ENCODE results near the gene ARMC9. TPM values are rescaled to one million over a fixed set of nuclear protein-coding genes. Genes with fewer than 3 reads are reported as not detected.

The ARMC9 gene
- total and polyA plus RNA-seq, 2 experiments from 2014 or later, result 22.5 to 23.7 TPM

DNA sequence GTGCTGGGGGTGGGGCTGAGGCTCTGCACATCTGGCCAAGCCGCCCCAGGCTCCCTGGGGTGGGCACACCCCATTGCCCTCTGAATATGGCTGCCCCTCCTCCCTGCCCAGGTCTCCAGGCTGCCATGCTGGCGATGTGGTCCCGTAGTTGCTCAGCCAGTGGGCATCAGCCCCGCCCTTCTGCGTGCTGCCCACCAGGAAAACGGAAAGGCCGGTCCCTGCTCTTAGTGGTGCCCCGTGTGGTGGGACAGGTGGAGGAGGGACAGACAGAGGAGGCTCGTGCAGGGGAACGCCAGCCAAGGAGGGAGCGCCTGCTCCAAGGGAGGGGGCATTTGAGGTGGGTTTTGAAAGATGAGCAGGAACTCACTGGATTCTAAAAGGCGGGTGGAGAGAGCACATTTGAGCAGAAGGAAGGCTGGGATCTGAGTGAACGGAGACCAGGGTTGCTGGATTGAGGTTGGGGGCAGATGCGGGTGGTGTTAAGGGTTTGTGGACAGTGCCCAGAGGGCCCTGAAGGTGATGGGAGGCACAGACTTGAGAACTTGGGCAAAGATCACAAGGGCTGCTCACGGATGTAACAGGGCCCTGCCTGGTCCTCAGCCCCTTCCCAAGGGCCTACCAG lies 190.4 kb downstream of the ARMC9 start:
- TF ChIP-seq EZH2phosphoT487 (IDR thresholded peaks at IDR 0.05; ENCODE audit: low read depth, severe bottlenecking, unreplicated experiment) (no peak), EZH2 (IDR thresholded peaks at IDR 0.05; ENCODE audit: borderline replicate concordance) (no peak)
- TF ChIP-seq, protein P1, sequence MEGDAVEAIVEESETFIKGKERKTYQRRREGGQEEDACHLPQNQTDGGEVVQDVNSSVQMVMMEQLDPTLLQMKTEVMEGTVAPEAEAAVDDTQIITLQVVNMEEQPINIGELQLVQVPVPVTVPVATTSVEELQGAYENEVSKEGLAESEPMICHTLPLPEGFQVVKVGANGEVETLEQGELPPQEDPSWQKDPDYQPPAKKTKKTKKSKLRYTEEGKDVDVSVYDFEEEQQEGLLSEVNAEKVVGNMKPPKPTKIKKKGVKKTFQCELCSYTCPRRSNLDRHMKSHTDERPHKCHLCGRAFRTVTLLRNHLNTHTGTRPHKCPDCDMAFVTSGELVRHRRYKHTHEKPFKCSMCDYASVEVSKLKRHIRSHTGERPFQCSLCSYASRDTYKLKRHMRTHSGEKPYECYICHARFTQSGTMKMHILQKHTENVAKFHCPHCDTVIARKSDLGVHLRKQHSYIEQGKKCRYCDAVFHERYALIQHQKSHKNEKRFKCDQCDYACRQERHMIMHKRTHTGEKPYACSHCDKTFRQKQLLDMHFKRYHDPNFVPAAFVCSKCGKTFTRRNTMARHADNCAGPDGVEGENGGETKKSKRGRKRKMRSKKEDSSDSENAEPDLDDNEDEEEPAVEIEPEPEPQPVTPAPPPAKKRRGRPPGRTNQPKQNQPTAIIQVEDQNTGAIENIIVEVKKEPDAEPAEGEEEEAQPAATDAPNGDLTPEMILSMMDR (IDR thresholded peaks at IDR 0.05; ENCODE audit: poor library complexity), result no peak

DNA sequence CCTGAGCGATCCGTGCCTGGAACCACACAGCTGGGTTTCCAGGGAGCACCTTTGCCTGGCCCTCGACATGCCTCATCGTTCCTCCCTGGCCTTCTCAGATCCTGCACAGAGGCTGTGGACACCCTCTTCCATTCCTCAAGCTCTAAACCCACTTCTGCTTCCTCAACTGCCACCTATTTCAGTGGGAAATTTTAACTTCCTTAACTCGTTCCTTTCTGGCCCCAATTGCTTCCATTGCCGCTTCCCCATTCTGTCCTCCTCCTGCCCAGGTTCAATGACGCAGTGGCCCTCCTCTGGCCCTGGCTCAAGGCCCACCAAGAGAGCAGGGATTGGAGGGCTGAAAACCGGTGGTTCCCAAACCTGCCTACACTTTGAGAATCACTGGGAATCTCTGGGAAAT lies 192.2 kb downstream of the ARMC9 start:
- 90% methylated on average over 8 of the region's 8 CpGs for WGBS (ENCODE audit: low lambda C conversion rate, missing lambda C conversion rate)
- no peak for TF ChIP-seq EZH2 (IDR thresholded peaks at IDR 0.05; ENCODE audit: borderline replicate concordance)
- no peak for TF ChIP-seq EZH2phosphoT487 (IDR thresholded peaks at IDR 0.05; ENCODE audit: low read depth, severe bottlenecking, unreplicated experiment)
- TF ChIP-seq, protein P1 (IDR thresholded peaks at IDR 0.05; ENCODE audit: poor library complexity), result no peak
- no peaks in the 10 kb centered on the region for H3K9me2 ChIP-seq (replicated peaks; ENCODE audit: insufficient read depth)
- no peak overlapping the region for H3K4me3 ChIP-seq
- H4K20me1 ChIP-seq (ENCODE audit: insufficient read depth, poor library complexity, severe bottlenecking), result no peaks in the 10 kb centered on the region
- H2AFZ ChIP-seq, result no peak overlapping the region
- no peaks in the 10 kb centered on the region for H3K9me3 ChIP-seq (ENCODE audit: low read depth)
- H3K36me3 ChIP-seq (replicated peaks; ENCODE audit: insufficient read depth, low read depth), result no peaks in the 10 kb centered on the region
- no peaks in the 10 kb centered on the region for H3K79me2 ChIP-seq
- H3K4me2 ChIP-seq, result no peak overlapping the region
- H3K27ac ChIP-seq, result no peak overlapping the region
- peaks cover 5% of the 10 kb centered on the region for H3K27me3 ChIP-seq
- no peak for DNase-seq (ENCODE audit: low spot score)
- peaks cover 13% of the 10 kb centered on the region for H3K4me1 ChIP-seq (ENCODE audit: insufficient read depth)

More for the DNA sequence above, 190.4 kb downstream of the ARMC9 start:
- no peak for DNase-seq (ENCODE audit: low spot score)
- no peaks in the 10 kb centered on the region for H3K9me2 ChIP-seq (replicated peaks; ENCODE audit: insufficient read depth)
- no peaks in the 10 kb centered on the region for H4K20me1 ChIP-seq (ENCODE audit: insufficient read depth, poor library complexity, severe bottlenecking)
- H3K27me3 ChIP-seq, result no peaks in the 10 kb centered on the region
- H3K36me3 ChIP-seq (replicated peaks; ENCODE audit: insufficient read depth, low read depth), result no peaks in the 10 kb centered on the region
- no peak overlapping the region for H2AFZ ChIP-seq
- no peaks in the 10 kb centered on the region for H3K79me2 ChIP-seq
- no peak overlapping the region for H3K4me2 ChIP-seq
- H3K4me1 ChIP-seq (ENCODE audit: insufficient read depth), result peaks cover 8% of the 10 kb centered on the region
- H3K4me3 ChIP-seq, result no peak overlapping the region
- H3K27ac ChIP-seq, result no peak overlapping the region
- no peaks in the 10 kb centered on the region for H3K9me3 ChIP-seq (ENCODE audit: low read depth)
- WGBS (ENCODE audit: low lambda C conversion rate, missing lambda C conversion rate), result 93% methylated on average over 15 of the region's 15 CpGs

DNA sequence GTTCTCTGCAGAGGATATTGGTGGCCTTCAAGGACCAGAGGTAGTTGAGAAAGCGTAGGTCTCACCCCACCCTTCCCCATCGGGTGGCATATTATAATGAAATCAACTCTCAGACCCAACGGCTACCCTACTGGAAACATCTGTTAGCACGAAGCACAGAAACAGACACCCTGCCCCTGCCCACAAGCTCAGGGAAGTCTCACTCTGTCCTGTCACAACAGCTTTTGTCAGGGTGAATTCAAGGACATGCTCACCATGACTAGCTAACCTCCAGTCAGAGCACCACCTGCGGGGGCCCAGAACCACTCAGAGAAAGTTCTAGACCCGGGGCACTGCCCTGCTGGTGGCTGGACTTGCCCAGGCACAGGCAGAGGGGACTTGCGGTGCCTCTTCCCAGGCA lies 193.6 kb downstream of the ARMC9 start:
- H3K4me1 ChIP-seq (ENCODE audit: insufficient read depth), result peaks cover 13% of the 10 kb centered on the region
- H2AFZ ChIP-seq, result no peak overlapping the region
- no peaks in the 10 kb centered on the region for H3K79me2 ChIP-seq
- DNase-seq (ENCODE audit: low spot score), result no peak
- no peaks in the 10 kb centered on the region for H3K9me2 ChIP-seq (replicated peaks; ENCODE audit: insufficient read depth)
- peaks cover 13% of the 10 kb centered on the region for H3K27me3 ChIP-seq
- no peaks in the 10 kb centered on the region for H3K36me3 ChIP-seq (replicated peaks; ENCODE audit: insufficient read depth, low read depth)
- H4K20me1 ChIP-seq (ENCODE audit: insufficient read depth, poor library complexity, severe bottlenecking), result no peaks in the 10 kb centered on the region
- H3K27ac ChIP-seq, result no peak overlapping the region
- no peak overlapping the region for H3K4me2 ChIP-seq
- no peak for TF ChIP-seq EZH2 (IDR thresholded peaks at IDR 0.05; ENCODE audit: borderline replicate concordance)
- TF ChIP-seq, protein P1 (IDR thresholded peaks at IDR 0.05; ENCODE audit: poor library complexity), result no peak
- H3K9me3 ChIP-seq (ENCODE audit: low read depth), result no peaks in the 10 kb centered on the region
- 93% methylated on average over 7 of the region's 7 CpGs for WGBS (ENCODE audit: low lambda C conversion rate, missing lambda C conversion rate)
- no peak overlapping the region for H3K4me3 ChIP-seq
